ENCODE data around the gene TSPAN8. TPM values are rescaled to one million over a fixed set of nuclear protein-coding genes. Genes with fewer than 3 reads are reported as not detected.
A peak's percentile ranks its signal among the peaks of the same experiment; 100 is the strongest.
"Not testable (repeated sequence)": the region's sequence is repeated elsewhere in the genome, so short reads cannot be mapped to it uniquely, and the experiment has no call there.

The TSPAN8 gene
- total RNA-seq, 1 donor from 2014 or later: 0.33 TPM

DNA sequence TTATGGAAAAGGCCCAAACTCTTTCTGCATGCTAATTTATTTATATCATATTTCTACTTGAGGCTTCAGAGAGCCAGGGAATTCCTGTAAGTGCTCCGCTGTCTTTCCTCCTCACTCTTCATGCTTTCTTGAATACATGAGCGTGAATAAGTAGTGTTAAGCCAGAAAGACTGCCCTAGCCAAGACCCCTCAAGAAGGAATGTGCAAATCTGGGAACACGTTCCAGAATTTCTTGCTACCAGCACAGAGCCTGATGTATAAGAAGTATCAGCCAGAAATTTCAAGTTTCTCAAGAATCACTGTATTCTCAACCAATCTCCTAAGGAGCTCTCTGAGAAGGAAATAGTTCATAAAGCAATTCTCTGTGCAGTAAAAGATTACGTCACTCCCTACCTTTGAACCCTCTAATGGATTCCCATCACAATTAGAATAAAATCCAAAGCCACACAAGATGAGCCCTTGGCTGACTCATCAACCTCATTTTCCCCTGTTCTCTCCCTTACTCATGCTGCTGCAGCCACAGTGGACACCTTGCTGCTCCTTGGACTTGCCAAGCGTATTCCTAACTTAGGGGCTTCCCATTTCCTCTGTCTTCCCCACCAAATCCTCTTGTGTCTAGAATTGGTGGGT is 6.9 kb upstream of the TSPAN8 start:
- no peak for DNase-seq (ENCODE audit: low read depth, low spot score)

DNA sequence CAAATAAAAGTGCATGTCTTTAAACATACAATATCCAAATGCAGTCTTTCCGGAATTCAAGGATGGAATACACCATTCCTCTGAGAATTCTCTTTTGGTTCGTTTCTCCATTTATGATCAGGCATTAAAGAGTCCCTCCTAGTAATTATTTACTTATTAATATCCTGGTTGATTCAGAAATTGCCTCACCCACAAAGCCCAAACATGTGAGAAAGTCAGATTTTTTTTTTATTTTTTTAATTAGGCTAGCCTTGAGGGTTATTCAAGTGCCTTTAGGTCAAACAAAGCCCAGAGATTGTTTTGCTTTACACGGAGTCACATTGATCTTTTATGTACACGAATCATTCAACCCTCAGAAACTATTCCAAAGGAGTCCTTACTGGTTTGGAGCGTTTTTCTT is 6.4 kb upstream of the TSPAN8 start:
- DNase-seq (ENCODE audit: low read depth, low spot score): no peak

DNA sequence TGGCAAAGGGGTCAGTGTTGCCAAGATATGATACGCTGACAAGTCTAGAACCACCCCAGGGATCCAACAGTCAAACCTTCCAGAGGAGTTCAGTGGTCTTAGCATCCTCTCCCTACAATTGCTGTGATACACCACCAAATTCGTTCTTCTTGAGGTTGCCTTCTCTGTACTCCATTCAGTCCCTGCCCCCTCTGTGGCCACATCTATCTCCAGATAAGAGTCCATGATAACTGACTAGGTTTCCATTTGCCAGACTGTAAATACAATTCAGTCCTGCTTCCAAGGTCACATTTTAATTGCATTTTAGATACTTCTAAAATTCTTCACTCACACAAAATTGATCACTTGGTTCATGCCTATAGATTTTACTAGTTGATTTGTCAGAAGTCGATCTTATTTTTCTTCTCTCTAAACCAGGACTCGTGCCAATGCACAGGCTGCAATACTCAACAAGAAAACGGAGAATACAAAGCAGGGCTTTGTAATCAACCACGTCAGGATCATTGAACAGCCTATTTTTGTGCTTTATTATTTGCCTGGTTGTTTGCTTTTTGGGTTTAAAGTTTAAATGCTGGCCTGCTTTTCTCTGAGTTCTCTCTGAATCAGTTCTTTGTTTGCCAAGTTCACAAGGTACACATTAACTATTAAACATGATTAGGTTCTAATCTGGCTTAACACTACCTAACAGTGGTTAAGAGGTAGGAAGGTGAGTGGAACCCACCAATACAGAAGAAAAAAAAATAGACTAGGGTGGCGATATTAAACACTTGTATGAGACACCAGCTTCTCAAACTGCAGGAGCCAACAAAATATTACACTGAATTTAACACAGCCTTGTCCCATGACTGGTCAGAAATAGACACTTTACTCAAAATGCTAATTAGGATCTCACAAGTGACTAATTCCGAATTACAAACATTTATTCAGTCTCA is 5.3 kb upstream of the TSPAN8 start:
- no peak for DNase-seq (ENCODE audit: low read depth, low spot score)

DNA sequence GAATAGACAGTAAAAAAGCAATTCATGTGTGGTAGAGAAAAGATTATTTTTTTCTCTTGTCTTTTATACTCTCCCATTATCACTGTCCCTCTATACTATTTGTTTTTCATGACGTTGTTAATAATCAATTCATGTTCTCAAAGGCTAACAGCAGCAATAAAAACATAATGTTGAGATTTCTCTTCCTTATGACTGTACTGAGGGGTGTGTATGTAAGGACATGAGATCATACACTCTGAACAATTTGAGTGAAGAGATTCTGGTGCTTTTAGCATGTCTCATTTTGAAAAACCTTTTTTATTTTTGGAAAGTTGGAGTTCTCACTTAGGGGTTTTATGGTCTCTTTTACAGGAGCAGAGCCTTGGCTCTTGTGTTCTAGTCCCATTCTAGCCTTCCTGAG is 3.8 kb upstream of the TSPAN8 start:
- DNase-seq (ENCODE audit: low read depth, low spot score): no peak

DNA sequence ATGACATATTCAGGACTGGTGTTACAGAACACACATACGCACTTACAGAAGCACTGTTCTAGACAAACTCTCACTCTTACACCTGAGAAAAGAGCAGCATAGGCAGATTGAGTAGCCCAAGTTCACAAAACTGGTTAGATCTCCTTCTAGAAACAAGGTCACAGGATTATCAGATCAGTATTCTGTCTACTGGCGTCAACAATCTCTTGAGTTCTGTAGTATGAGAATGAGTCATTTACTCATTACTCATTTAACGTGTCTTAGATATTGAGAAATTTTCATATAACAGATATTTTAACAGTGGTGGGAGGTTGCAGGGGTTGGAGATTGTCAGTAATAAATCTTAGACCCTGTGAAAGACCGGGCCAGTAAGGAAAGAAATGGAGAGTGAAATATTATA is 2.8 kb upstream of the TSPAN8 start:
- DNase-seq (ENCODE audit: low read depth, low spot score): no peak

DNA sequence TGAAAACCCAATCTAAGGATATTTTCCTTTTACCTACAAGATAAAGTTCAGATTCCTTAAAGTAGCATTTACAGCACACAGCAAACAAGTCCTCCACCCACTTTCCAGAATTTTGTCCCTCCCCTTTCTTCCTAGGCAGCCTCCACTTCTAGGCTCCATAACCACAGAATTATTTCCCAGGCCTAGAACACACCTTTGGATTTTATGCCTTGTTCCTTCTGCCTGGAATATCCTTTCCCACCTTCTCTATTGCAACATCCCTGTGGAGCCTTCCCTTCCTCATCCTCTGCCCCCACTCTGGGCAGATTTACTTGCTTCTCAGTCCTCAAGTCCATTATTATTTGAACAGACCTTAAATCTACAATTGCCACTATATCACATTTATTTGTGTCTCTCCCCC is 2.1 kb upstream of the TSPAN8 start:
- DNase-seq (ENCODE audit: low read depth, low spot score): no peak

DNA sequence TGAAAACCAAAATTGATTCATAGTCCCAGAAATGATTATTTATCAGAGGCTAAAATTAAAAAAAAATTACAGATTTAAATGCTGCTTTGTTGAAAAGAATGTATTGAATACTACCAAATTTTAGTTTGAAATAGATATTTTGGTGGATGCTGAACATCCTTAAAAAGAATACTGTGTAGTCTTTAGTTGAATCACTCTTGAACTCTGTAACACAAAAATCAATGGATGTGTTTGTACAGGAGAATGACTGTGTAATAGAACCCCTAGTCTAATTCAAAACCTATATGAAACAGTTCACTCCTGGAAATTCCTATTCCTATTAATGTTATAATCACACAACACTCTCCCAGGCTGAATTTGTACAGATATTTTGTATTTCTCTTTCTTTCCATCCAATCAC is 1.5 kb upstream of the TSPAN8 start:
- DNase-seq (ENCODE audit: low read depth, low spot score): no peak

DNA sequence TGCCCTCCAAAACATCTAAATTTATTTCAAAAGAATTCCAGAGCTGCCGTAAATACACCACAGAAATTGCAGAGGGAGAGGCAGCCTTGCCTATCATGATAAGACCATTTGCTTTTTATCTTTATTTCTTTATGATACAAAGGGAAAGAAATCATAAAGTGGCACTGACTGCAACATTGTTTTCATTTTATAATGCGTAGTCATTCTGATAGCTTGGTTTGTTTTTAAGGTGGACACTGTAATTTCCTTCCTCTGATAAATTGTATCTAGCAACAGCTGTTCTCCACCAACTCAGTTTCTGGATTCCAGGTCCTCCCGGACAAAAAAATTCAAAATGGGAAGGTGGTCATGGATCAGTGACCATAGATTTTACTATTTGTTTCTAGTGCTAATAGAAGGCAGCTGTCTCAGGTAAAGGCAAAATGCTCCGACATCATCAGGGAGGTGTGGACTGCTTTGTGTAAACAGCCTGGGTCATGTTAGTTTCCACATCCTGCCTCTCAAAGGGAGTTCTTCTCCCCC is 623 bp upstream of the TSPAN8 start:
- DNase-seq (ENCODE audit: low read depth, low spot score): peak; percentile 5

DNA sequence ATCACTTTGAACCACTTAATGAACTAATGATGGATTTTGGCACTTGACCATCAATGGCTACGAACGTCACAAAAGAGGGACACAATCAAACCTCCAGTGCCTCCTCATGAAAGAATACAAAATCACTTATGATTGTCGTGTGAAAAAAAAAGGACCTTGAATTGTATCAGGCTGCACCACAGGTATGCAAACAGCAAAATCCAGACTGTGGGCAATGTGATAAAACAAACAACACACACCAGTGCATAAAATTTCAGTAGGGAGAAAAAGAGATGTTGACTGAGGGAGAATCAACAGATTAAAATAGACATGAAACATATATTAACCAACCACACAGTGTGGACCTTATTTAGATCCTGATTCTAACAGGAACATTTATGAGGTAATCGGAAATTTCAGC is 2.6 kb downstream of the TSPAN8 start:
- no peak for DNase-seq (ENCODE audit: low read depth, low spot score)

DNA sequence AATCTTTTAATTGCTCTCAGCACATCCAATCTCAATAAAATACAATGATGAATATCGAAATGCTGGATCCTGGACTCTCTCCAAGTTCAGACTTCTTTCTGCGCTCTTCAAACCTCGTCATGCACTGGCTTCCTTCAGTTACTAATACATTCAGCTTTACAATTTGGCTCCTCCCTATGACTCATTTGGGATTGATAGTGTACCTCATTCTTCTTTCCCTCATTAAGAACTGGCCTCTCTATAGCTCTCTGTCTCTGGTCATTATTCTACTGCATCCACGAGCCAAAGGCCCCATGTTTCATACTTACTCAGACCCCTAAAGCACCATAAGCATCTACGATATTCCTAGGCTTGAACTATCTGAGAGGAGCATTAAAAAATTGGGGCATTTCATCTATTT is 4.9 kb downstream of the TSPAN8 start:
- DNase-seq (ENCODE audit: low read depth, low spot score): no peak

DNA sequence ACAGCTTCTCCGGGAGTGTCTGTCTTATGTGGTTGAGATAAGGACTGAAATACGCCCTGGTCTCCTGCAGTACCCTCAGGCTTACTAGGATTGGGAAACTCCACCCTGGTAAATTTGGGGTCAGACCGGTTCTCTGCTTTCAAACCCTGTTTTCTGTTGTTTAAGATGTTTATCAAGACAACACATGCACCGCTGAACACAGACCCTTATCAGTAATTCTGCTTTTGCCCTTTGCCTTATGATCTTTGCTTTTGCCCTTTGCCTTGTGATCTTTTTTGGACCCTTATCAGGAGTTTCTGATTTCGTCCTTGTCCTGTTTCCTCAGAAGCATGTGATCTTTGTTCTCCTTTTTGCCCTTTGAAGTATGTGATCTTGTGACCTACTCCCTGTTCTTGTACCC is 7.8 kb downstream of the TSPAN8 start:
- not testable (repeated sequence) for DNase-seq (ENCODE audit: low read depth, low spot score)

DNA sequence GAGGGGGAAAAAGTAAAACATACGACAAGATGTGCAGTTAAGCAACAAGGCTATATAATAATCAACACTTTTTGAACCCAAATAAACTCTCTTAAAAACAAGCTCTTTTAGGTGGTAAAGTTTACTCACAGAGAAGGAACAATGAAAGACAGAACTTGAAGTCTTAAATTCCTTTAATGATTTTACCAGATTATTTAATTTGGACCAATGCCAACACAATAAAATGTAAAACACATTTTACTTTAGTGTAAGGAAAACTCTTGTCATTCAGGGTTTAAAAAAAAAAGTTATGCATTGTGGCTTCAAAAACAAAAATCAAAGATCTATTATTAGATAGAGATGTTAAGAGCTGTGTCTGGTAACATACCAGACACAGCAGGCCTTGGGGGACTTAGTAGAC is 13.1 kb downstream of the TSPAN8 start:
- no peak for DNase-seq (ENCODE audit: low read depth, low spot score)

DNA sequence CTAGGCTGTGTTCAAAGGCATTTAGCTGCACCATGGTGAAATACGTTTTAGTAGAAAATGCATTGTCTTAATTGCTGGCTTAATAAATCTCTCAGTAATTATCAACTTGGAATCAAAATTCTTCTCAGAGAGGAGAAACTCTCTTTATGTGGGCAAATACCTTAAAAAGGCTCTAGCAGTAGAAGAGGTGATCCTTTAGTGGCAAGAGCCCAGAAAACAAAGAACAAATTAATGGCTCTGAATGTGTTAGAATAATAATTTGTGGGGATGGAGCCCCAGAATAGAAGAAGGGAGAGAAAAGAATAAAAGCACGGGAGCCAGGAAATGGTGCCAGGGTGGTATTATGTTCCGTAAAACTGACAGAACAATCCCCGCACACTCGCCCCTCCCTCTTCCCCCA is 14.8 kb downstream of the TSPAN8 start:
- DNase-seq (ENCODE audit: low read depth, low spot score): no peak

DNA sequence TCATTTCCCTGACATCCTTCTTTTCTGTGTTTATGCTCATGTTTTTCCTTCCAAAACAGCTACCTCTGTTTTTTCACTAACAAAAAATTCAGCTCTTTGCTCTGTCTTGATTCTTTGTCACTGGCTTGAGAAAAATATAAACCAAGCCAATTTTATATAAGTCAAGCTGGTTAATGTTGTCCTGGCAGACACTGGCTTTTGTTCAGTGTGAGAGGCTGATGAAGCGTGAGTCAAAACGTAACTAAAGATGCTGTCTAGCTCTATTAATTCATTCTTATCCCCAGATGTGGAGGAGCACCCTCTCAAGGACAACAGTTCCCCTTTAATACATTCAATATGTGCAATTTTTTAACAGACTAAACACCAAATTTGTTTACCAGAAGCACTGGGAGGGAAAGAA is 15.8 kb downstream of the TSPAN8 start:
- DNase-seq (ENCODE audit: low read depth, low spot score): no peak

DNA sequence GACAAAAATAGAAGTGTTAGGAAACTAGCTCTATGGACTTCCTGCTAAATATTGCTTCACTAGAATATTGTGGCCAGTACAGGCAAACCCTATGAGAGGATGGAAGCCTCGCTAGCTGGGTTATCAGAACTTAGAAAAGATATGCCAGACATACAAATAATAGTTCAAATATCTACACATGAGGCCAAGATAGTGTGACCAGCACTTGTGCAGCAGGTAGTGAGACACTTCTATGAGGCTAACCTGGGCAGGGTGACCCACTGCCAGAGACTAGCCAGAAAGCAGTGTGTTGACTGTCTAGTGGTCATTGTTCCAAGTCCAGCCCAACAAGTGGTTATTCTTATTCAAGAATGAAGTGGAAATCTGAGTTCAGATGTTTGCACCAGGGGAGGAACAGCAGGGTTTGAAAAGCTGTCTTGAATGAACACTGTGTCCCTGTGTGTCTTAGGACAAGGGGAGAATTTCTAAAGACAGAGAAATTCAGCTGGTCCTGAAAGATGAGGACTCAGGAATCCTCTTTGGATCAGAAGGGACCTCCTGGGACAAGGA is 16.3 kb downstream of the TSPAN8 start:
- no peak for DNase-seq (ENCODE audit: low read depth, low spot score)

DNA sequence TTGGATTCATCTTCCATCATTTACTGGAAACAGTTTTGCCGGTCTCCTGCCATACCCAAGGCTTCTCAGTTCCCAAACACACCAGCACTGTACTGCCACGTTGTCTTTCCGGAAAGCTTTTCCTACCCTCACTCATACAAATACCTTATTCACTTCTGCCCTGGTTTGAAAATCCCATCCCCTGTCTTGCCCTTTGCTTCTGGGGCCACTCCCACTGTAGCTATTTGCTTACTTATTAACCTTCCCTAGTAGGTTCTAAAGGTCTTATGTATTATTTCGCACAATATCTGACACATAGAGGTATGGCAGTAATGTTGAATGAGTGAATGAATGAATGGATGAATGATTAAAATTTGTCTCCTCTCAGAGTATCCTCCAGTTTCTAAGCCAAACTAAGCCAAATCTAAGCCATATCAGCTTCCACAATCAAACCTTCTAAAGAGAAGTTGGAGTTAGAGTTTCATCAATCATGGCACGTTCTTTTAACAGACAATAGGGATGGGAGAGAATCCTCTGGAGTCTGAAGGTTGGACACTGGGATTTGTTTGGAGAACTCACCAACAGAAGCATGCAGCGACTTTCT is 18.6 kb downstream of the TSPAN8 start:
- DNase-seq (ENCODE audit: low read depth, low spot score): no peak

DNA sequence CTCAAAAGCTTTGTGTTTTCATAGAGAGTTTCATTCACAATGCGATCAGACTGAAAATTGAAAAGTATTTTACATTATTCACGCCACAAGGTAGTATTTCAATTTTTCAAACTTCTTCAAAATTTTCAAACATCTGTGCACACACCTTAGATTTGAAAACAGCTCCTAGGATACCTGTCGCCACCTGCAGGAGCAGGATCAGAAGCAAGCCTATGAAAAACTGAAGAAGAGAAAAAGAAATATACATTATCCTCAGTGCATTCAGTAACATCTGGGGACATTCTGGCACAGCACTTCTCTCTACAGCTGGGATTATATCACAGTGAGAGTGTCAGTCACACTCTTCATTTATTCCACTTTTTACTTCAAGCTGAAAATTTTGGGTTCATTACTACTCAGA is 19.8 kb downstream of the TSPAN8 start:
- no peak for DNase-seq (ENCODE audit: low read depth, low spot score)

DNA sequence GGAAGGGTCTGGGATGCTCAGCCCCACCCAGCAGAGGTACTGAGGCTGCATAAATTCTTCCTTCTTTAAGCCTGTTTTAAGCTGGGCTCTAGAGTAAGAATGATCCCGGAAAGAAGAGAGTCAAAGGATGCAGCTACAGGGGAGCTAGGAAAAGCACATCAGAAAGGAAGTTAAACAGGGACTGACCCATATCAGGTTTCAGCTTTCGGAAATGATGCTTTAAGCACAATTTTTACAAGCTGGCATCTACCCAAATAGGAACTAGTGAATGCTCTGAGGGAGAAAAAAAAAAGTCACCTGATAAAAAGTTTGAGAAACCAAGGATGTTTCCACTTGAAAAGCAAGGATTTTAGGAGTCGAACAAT is 22.0 kb downstream of the TSPAN8 start:
- DNase-seq (ENCODE audit: low read depth, low spot score): no peak

DNA sequence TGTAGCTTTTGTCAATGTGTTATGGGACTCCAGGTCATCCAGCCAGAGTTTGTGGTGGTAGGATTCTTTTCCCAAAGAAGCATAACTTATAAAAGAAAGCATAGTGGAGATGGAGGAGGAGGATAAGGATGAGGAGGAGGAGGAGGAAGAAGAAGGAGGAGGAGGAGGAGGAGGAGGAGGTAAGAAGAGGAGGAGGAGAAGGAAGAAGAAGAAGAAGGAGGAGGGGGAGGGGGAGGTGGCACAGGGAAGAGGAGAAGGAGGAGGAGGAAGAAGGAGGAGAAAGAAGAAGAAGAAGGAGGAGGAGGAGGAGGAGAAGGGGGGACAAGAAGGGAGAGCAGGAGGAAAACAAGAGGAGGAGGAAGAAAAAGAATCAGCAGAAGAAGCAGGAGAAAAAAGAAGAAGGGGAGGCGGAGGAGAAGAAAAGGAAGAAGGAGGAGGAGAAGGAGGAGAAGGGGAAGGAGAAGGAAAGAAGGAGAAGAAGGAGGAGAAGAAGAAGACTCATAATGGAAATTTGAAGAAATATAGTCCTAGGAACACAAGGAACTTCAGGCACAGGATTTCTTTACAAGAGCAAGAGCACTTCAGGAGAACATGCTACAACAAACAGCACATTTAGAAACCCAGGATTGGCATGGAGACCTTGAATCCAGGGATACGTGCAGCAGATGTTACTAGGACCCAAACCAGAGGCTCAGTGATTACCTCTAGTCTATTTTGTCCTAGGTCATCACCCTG is 22.6 kb downstream of the TSPAN8 start:
- DNase-seq (ENCODE audit: low read depth, low spot score): no peak

DNA sequence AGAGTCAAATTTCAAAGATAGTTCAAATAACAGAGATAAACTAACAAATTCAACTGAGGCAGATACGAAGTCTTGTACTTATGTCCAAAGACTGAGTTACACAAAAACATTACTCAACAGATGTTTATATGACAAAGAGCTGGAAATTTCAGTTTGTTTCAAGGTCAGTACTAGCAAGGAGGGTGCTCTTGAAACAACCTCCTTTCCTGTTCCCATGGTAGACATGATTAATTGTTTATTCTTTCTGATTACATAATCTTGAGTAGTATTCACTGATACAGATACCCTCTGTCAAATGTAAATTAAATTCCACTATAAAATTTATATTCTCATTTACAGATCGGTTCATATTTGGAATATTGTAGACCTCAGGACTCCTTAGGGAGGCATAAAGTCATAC is 23.4 kb downstream of the TSPAN8 start:
- DNase-seq (ENCODE audit: low read depth, low spot score): no peak

DNA sequence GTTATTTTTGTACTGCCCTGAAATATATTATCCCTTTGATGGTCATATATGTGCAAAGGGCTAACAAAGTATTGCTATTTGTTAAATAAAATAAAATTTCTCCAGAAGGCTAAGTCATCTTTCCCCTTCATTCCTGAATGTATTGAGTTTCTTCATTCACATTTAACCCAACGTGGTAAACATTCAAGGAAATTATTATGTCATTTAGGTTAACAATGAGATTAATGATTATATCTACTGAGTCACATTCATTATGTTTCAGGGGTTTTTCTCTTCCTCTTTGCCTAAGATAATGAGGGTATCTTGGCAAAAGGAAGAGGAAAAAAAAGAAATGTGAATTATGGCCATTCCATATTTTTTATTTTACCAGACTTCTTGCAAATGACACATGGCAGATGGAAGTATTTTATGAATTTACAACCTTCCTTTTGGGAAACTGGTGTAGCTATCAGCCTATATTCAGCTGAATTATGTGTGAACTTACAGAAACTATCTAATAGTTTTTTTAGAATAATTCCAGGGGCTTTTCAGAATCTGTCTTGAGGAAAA is 27.2 kb downstream of the TSPAN8 start:
- no peak for DNase-seq (ENCODE audit: low read depth, low spot score)

Data from pulmonary artery endothelial cell (primary cell).